GM23248 (cell line): ENCODE measurements around the gene ATP8A2.

ENCODE experiments used
- EZH2 ChIP-seq: fragments of 200-600 bp; sonication (generic); IDR thresholded peaks from 2 replicates; pipeline ENCODE4 v1.6.1; 2018; ENCODE audit warnings: antibody characterized with exemption, mild to moderate bottlenecking; ENCODE audit not compliant: insufficient read depth, poor library complexity, severe bottlenecking
- EZH2phosphoT487 ChIP-seq: fragments of 200-600 bp; sonication (generic); IDR thresholded peaks from 2 replicates; pipeline ENCODE4 v1.6.1; 2018; ENCODE audit warnings: antibody characterized with exemption, moderate library complexity, mild to moderate bottlenecking, low read depth; ENCODE audit not compliant: insufficient read depth

DNA sequence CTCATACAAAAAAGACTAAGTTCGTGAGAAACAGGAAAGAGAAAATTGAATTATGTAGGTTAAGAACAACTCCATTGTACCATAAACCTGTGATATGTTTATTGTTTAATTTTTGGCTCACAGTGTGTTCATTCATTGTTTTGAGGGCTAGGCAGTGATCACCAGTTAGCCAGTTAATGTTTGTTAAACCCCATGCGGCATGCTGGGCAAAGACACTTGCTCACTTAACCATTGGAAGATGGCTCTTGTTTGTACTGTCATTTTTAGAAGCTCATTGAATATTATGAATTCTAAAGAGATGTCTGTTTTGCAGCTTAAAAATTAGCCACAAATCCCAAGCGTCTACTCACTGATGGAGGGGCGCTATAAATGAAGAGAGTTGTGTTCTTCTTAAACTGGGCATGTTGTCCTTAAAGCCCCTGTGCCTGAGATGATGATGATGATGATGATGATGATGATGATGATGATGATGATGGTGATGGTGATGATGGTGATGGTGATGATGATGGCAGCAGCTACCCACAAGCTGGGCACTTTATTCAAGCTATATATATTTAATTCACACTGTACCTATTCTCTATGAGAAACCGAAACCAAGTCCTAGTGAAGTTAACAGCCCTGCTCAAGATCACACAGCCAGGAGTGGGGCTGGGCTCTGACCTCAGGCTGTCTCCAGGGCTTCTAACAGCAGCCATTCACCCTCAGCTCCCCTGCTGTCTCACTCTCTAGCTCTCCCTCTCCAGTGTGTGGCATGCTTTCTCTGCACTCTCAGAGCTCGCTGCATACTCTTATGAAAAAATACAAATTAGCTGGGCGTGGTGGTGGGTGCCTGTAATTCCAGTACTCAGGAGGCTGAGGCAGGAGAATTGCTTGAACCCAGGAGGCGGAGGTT lies 510.9 kb downstream of the ATP8A2 start:
- TF ChIP-seq EZH2phosphoT487 (no peak), EZH2 (no peak)
